T-cell (primary cell): ENCODE measurements around the gene KCNQ2. TPM values are rescaled to one million over a fixed set of nuclear protein-coding genes. Genes with fewer than 3 reads are reported as not detected.
A peak's percentile ranks its signal among the peaks of the same experiment; 100 is the strongest.

Experiments used
- ATAC-seq, 4 experiments: fragments of 200-7000 bp in 3 of 4; fragments of 150-1000 bp in 1 of 4; cut with Tn5 transposase; replicated peaks in 1 of 4; 1 replicate in 3 of 4; 2 replicates in 1 of 4; pipeline ENCODE4 v1.10.0; 2021; ENCODE audit warnings: moderate library complexity in 3 of 4, mild to moderate bottlenecking in 2 of 4, moderate number of reproducible peaks in 1 of 4
- CTCF ChIA-PET, 2 donors: fragments of 300-600 bp; sonication (Branson Sonifier 250); formaldehyde crosslinking; loops; one replicate each; lab custom pipeline; 2022; ENCODE audit warnings: antibody characterized with exemption in 2 of 2; lab: Charles Lee
- POLR2A ChIA-PET, 2 donors: fragments of 300-600 bp; sonication (Branson Sonifier 250); formaldehyde crosslinking; loops; one replicate each; lab custom pipeline; 2022; ENCODE audit warnings: antibody characterized with exemption in 2 of 2; lab: Charles Lee
- DNase-seq, 35 experiments: peaks; one replicate each; pipeline versions ENCODE4 v3.0.0 to v3.0.0-alpha.2; 2013 to 2023
- H3K27ac ChIP-seq: one replicate; pipeline ENCODE4 v1.5.1; 2013; ENCODE audit warnings: low read length
- H3K27me3 ChIP-seq, 2 experiments: replicated peaks in 1 of 2; 1 replicate in 1 of 2; 2 replicates in 1 of 2; pipeline versions ENCODE4 v1.6.1 to v1.7.0; 2013; ENCODE audit warnings: low read length in 1 of 2, mixed read lengths in 1 of 2; ENCODE audit not compliant: control insufficient read depth in 2 of 2, insufficient read depth in 2 of 2; ENCODE audit errors: extremely low read depth in 1 of 2
- H3K36me3 ChIP-seq, 2 donors: 1 replicate in 1 of 2; 2 replicates in 1 of 2; pipeline versions ENCODE4 v1.6.1 to v1.7.0; 2013; ENCODE audit warnings: low read length in 1 of 2; ENCODE audit not compliant: control insufficient read depth in 2 of 2, insufficient read depth in 1 of 2; ENCODE audit errors: extremely low read depth in 1 of 2
- H3K4me1 ChIP-seq, 2 experiments: 1 replicate in 1 of 2; 2 replicates in 1 of 2; pipeline versions ENCODE4 v1.6.1 to v1.7.0; 2013; ENCODE audit warnings: low read length in 2 of 2, mixed read lengths in 1 of 2; ENCODE audit not compliant: insufficient read depth in 2 of 2, control insufficient read depth in 1 of 2; ENCODE audit errors: extremely low read depth in 1 of 2
- H3K4me3 ChIP-seq, 2 donors: 1 replicate in 1 of 2; 2 replicates in 1 of 2; pipeline versions ENCODE4 v1.5.1 to v1.7.0; 2013; ENCODE audit warnings: mild to moderate bottlenecking in 2 of 2, low read length in 1 of 2, moderate library complexity in 1 of 2; ENCODE audit not compliant: control insufficient read depth in 1 of 2; ENCODE audit errors: extremely low read depth in 1 of 2
- H3K9me3 ChIP-seq: 2 replicates; pipeline ENCODE4 v1.7.0; 2013
- H3K27ac Mint-ChIP-seq, 2 donors: one replicate each; pipeline ENCODE4 v1.8.0; 2020 to 2021; ENCODE audit warnings: mild to moderate bottlenecking in 2 of 2, mixed read lengths in 2 of 2
- H3K27me3 Mint-ChIP-seq, 2 donors: one replicate each; pipeline ENCODE4 v1.8.0; 2021 to 2022; ENCODE audit warnings: mixed read lengths in 2 of 2
- H3K36me3 Mint-ChIP-seq: one replicate; pipeline ENCODE4 v1.8.0; 2021; ENCODE audit warnings: mixed read lengths
- H3K4me1 Mint-ChIP-seq, 3 donors: one replicate each; pipeline ENCODE4 v1.8.0; 2020 to 2022; ENCODE audit warnings: mixed read lengths in 3 of 3, mild to moderate bottlenecking in 1 of 3
- H3K4me3 Mint-ChIP-seq, 3 donors: one replicate each; pipeline ENCODE4 v1.8.0; 2020 to 2022; ENCODE audit warnings: mild to moderate bottlenecking in 3 of 3, mixed read lengths in 3 of 3, moderate library complexity in 3 of 3
- H3K9me3 Mint-ChIP-seq, 3 donors: one replicate each; pipeline ENCODE4 v1.8.0; 2020 to 2022; ENCODE audit warnings: mixed read lengths in 3 of 3
- WGBS: methylation state at CpG from one replicate; pipeline ENCODE4 v1.1.5; 2013; ENCODE audit warnings: missing lambda C conversion rate; ENCODE audit not compliant: insufficient coverage; 5-methylcytosine and 5-hydroxymethylcytosine counted together
- total RNA-seq, 35 experiments: library from RNA in 6 of 35; stranded (reverse) in 6 of 35; fragments of 120-200 nt in 1 of 35; gene quantifications; one replicate each; pipeline versions ENCODE4 v1.2.1 to v1.2.4 and lab custom pipeline; 2013 to 2026

Gene KCNQ2
- total RNA-seq, 5 donors from 2014 or later (not counting 1 experiment from before 2014, with no cell fraction given) = 0.19 to 0.49 (median 0.32) TPM

DNA sequence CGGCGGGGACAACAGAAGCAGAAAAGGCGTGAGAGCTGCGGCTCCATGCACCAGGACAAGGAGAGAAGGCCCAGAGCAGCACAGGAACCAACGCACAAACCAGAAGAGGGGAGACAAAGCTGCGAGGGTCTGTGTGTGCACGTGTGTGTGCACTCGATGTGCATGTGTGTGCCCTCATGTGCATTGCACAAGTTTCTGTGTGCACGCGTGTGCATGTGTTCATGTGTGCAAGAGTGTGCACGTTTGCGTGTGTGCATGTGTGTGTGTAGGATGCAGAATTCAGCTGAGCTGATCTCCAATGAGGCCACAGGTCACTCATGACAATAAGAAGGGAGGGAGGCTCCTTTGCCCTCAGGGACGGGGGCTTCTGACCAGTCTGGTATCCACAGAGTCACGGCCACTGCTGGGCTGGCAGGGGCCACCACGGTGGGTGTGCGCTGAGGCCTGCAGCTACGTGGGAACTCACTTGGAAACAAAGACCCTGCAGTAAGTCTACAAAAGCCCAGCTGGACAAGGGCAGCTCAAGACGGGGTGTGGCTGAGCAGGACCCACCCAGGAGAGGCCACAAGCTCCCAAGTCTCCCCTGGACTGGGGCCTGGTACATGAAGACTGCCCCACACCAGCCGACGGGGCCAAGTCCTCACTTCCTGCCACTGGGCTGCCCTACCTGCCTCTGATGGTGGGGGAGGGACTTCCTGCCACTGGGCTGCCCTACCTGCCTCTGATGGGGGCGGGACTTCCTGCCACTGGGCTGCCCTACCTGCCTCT, 63.2 kb downstream of the KCNQ2 start:
- H3K36me3 ChIP-seq = no peaks in the 10 kb centered on the region
- no peak overlapping the region for H3K4me3 ChIP-seq
- Mint-ChIP-seq H3K36me3 (no peaks in the 10 kb centered on the region), H3K9me3 (no peaks in the 10 kb centered on the region), H3K27me3 (peaks cover 4 to 7% of the 10 kb centered on the region in 2 donors), H3K4me1 (peaks cover 3 to 10% (median 9%) of the 10 kb centered on the region in 3 donors), H3K4me3 (no peak overlapping the region), H3K27ac (no peak overlapping the region)
- ChIA-PET CTCF (no interaction called here), POLR2A (no interaction called here)
- 89% methylated on average over 17 of the region's 21 CpGs for WGBS
- no peak overlapping the region for H3K27ac ChIP-seq
- DNase-seq (peak in 7 of 35 experiments; percentile 6 to 29 (median 17)), ATAC-seq (peak in 2 of 4 experiments; percentile 38 to 58)
- H3K4me1 ChIP-seq = peaks cover 0 to 15% of the 10 kb centered on the region in 2 experiments
- no peaks in the 10 kb centered on the region for H3K9me3 ChIP-seq
- H3K27me3 ChIP-seq = peaks cover 0 to 35% of the 10 kb centered on the region in 2 experiments

DNA sequence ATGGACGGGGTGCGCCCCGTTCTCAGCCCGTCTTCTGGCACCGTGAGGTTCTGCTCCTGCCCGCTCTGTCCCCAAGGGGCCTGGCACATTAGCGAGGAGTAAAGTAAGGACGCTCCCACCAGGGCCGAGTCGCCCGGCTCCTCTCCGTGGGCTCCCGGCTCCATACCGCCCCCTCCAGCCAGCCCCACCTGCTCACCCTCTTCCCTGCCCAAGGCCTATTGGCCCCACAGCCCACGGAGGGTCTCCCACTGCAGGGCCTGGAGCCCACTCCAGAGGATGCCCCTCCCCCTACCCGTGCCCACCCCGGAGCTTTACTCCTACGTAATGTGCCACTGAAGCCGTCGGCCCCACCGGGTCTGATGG, 63.8 kb downstream of the KCNQ2 start:
- 96% methylated on average over 20 of the region's 21 CpGs for WGBS

DNA sequence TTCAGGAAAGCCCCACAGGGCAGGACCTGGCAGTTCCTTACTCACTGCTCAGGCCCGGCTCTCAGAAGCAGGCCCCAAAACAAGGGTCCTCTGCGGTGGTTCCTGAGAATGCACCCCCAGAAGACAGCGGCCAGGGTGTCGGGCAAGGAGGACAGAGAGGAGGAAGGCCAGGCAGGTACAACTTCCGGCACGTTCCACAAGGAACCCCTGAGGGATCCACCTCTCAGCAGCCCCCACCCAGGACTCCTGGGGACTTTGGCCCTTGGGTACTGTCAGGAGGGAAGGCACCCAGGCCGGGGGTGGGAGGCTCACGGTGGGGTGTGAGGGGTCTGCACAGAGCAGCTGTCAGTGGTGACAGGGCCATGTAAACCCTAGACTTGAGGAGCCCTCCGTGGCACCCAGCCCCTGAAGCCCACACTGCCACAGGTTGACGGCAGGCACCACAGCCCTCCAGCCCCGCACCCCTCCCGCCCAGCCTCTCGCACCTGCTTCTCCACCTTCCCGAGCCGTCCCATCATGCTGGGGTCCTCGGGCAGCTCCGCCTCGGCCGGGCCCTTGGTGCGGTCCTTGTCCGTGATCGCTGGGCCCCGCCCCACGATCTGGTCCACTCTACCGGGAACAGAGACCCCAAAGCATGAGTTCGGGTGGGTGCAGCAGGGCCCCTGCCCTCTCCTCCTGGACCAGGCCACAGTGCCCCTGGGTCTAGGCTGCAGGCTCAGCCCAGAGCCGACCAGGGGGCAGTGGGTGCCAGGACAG, 64.3 kb downstream of the KCNQ2 start:
- Mint-ChIP-seq H3K36me3 (no peaks in the 10 kb centered on the region), H3K9me3 (no peaks in the 10 kb centered on the region), H3K27ac (no peak overlapping the region), H3K4me3 (no peak overlapping the region), H3K27me3 (peaks cover 4 to 7% of the 10 kb centered on the region in 2 donors), H3K4me1 (peaks cover 3 to 10% (median 9%) of the 10 kb centered on the region in 3 donors)
- H3K9me3 ChIP-seq = no peaks in the 10 kb centered on the region
- H3K4me3 ChIP-seq = no peak overlapping the region
- no peak overlapping the region for H3K27ac ChIP-seq
- H3K27me3 ChIP-seq = peaks cover 0 to 24% of the 10 kb centered on the region in 2 experiments
- H3K36me3 ChIP-seq = no peaks in the 10 kb centered on the region
- no peak for DNase-seq
- no peak for ATAC-seq
- POLR2A ChIA-PET = no interaction called here
- CTCF ChIA-PET = no interaction called here
- WGBS = 92% methylated on average over 22 of the region's 27 CpGs
- peaks cover 0 to 15% of the 10 kb centered on the region in 2 experiments for H3K4me1 ChIP-seq

More for the DNA sequence above, 63.8 kb downstream of the KCNQ2 start:
- CTCF ChIA-PET = no interaction called here
- Mint-ChIP-seq H3K27me3 (peaks cover 4 to 7% of the 10 kb centered on the region in 2 donors), H3K4me3 (no peak overlapping the region), H3K4me1 (peaks cover 3 to 10% (median 9%) of the 10 kb centered on the region in 3 donors), H3K27ac (no peak overlapping the region), H3K9me3 (no peaks in the 10 kb centered on the region), H3K36me3 (no peaks in the 10 kb centered on the region)
- H3K27ac ChIP-seq = no peak overlapping the region
- H3K27me3 ChIP-seq = peaks cover 0 to 29% of the 10 kb centered on the region in 2 experiments
- POLR2A ChIA-PET = no interaction called here
- no peaks in the 10 kb centered on the region for H3K9me3 ChIP-seq
- DNase-seq = no peak
- H3K36me3 ChIP-seq = no peaks in the 10 kb centered on the region
- H3K4me1 ChIP-seq = peaks cover 0 to 15% of the 10 kb centered on the region in 2 experiments
- H3K4me3 ChIP-seq = no peak overlapping the region
- ATAC-seq = no peak

DNA sequence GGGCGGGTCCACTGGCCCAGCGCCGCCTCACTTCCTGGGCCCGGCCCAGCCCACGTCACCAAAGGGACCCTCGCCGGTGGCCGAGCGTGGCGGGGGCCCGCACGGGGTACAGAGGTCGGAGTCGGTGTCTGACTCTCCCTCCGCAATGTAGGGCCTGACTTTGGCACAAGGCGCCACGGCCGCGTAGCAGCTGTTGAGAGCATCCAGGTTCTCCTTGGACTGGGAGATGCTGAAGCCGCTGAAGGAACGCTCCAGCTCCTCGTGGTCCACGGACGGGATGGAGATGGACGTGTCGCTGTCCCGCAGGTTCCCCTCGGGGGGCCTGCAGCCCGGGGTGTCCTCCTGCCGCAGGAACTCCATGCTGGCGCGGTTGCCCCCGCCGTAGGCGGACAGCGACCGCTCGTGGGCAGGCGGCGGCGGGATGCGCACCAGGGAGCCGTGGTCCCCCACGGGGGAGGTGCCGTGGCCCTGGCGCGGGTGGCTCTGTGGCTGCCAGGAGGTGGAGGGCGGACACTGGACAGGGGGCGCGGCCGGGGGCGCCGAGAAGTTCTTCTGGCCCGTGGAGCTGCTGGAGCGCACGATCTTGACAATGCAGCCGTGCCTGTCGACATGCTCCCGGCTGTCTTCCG, 65.7 kb downstream of the KCNQ2 start:
- WGBS = 94% methylated on average over 60 of the region's 60 CpGs
- Histone ChIP-seq H3K27me3 (peaks cover 0 to 18% of the 10 kb centered on the region in 2 experiments), H3K4me1 (peaks cover 0 to 12% of the 10 kb centered on the region in 2 experiments), H3K9me3 (no peaks in the 10 kb centered on the region), H3K4me3 (no peak overlapping the region), H3K27ac (no peak overlapping the region), H3K36me3 (no peaks in the 10 kb centered on the region)
- Mint-ChIP-seq H3K4me3 (no peak overlapping the region), H3K36me3 (no peaks in the 10 kb centered on the region), H3K9me3 (no peaks in the 10 kb centered on the region), H3K27me3 (no peaks in the 10 kb centered on the region), H3K4me1 (peaks cover 3 to 7% (median 5%) of the 10 kb centered on the region in 3 donors), H3K27ac (no peak overlapping the region)
- no peak for DNase-seq
- ATAC-seq = no peak
- POLR2A ChIA-PET = no interaction called here
- CTCF ChIA-PET = no interaction called here

DNA sequence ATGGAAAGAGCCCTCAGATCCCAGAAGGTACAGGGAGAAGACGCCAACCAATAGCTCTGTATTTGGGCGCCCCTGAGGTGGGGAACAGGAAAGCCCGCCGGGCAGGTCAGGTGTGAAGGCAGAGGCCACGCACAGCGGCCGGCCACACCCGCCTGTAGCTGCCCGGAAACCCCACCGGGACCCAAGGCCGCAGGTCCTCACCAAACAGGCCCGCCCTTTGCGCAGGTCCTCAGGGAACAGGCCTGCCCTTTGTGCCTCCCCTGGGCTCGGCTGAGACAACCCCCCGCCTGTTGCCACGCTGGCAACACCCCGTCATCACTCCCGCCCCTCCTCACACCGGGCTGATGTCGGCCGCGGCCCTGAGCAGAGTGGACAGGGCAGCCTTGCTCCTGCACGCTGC, 66.4 kb downstream of the KCNQ2 start:
- peaks cover 0 to 7% of the 10 kb centered on the region in 2 experiments for H3K4me1 ChIP-seq
- H3K27me3 Mint-ChIP-seq = peaks cover 0 to 3% of the 10 kb centered on the region in 2 donors
- no peaks in the 10 kb centered on the region for H3K36me3 ChIP-seq
- H3K9me3 Mint-ChIP-seq = no peaks in the 10 kb centered on the region
- no peaks in the 10 kb centered on the region for H3K36me3 Mint-ChIP-seq
- CTCF ChIA-PET = no interaction called here
- peaks cover 3 to 5% (median 4%) of the 10 kb centered on the region in 3 donors for H3K4me1 Mint-ChIP-seq
- POLR2A ChIA-PET = no interaction called here
- H3K4me3 Mint-ChIP-seq = no peak overlapping the region
- no peak overlapping the region for H3K27ac Mint-ChIP-seq
- no peak overlapping the region for H3K27ac ChIP-seq
- H3K27me3 ChIP-seq = peaks cover 0 to 11% of the 10 kb centered on the region in 2 experiments
- ATAC-seq = no peak
- H3K9me3 ChIP-seq = no peaks in the 10 kb centered on the region
- H3K4me3 ChIP-seq = no peak overlapping the region
- WGBS = 92% methylated on average over 22 of the region's 23 CpGs
- no peak for DNase-seq

DNA sequence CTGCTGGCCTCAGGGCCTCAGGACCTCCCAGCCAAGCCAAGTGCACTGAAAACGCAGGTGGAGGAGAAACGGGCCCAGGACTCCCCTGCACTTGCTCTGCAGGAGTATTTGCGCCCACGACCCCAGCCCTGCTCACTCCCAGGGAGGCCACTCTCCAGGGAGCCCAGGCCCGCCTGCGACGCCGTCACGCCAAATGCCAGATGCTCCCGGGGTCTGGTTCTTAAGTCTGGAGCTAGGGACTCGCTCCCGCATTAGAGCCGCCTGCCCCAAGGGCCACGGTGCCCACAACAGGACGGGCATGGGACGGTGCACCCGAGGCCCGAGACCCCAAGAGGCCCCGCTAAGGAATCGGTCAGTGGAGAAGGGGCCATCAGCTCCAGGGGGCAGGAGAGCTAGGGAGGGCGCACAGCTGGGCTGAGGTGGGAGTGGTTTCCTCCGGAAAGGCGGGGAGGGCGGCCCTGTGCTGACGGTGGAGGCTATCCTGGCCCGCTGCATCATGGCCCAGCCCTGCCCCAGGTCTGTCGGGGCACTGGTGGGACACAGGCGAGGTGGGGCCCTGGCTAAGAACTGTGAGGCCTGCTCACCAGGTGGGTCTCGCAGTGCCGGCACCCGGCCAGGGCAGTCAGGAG, 67.2 kb downstream of the KCNQ2 start:
- Histone ChIP-seq H3K9me3 (no peaks in the 10 kb centered on the region), H3K36me3 (no peaks in the 10 kb centered on the region), H3K4me3 (no peak overlapping the region), H3K4me1 (peaks cover 0 to 4% of the 10 kb centered on the region in 2 experiments), H3K27ac (no peak overlapping the region), H3K27me3 (peaks cover 0 to 8% of the 10 kb centered on the region in 2 experiments)
- Mint-ChIP-seq H3K9me3 (no peaks in the 10 kb centered on the region), H3K27ac (no peak overlapping the region), H3K36me3 (no peaks in the 10 kb centered on the region), H3K4me3 (no peak overlapping the region), H3K4me1 (peaks cover 3 to 5% (median 4%) of the 10 kb centered on the region in 3 donors), H3K27me3 (peaks cover 0 to 3% of the 10 kb centered on the region in 2 donors)
- POLR2A ChIA-PET = no interaction called here
- no peak for DNase-seq
- ATAC-seq = no peak
- 64% methylated on average over 29 of the region's 31 CpGs for WGBS
- CTCF ChIA-PET = no interaction called here
